ENCODE measurements around the gene ATP6V0A1.
"Not testable (repeated sequence)": the region's sequence is repeated elsewhere in the genome, so short reads cannot be mapped to it uniquely, and the experiment has no call there.

ATP6V0A1 gene

DNA sequence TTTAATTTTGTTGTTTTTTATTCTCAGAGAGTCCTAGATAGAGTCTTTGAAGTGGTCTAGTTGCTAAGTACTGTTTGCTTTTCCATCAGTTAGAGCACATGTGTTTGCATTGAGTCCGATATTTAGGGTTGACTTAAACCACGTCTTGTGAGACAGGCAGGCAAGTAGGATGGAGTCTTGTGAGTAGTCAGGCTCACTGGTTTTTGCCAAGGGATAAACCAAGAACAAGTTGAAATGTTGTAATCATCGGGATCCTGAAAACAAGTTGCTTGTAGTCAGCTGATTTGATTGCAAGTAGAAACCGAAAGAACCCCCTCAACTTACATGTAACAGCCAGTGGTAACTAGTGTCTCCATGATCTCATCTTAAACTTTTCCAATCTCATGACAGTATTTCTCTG is 17.2 kb downstream of the ATP6V0A1 start:
- DNase-seq (ENCODE audit: low read depth in 2 of 2, low spot score in 1 of 2): no peak

DNA sequence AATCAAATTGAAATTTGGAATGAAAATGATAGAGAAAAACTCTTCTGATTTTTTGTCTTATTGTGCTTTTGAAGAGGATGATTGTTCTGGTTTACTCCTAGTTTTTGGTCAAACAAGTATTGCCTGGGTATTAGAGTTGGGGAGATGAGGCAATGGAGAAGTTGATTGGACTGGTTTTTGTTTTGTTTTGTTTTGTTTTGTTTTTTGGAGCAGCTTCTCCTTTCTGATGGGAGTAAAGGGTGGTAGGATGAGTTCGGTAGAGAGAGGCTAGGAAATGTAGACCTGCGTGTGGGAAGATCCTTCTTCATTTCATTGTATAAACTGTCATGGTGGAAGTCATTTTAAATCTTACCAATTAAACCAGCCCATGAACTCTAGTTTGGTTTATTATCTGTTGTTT is 17.7 kb downstream of the ATP6V0A1 start:
- no peak for DNase-seq (ENCODE audit: low read depth in 2 of 2, low spot score in 1 of 2)

DNA sequence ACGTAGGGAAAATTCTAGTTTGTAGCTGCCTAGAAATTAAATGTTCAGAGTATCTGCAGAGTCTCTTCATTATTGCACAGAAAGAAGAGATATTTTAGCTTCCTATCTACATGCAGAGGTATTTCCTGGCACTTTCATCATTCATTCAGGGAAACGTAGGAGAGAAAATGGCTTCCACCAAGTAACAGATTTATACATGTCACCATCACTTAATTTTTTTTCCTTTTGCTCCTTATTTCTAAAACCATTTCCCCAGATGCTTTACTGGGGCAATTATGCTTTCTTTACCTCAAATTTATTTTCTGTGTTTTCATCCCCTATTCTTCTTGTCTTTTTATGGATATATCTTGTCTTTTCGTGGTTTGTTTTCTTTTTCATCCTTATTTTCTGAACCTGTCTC is 18.5 kb downstream of the ATP6V0A1 start:
- DNase-seq (ENCODE audit: low read depth in 2 of 2, low spot score in 1 of 2): no peak

DNA sequence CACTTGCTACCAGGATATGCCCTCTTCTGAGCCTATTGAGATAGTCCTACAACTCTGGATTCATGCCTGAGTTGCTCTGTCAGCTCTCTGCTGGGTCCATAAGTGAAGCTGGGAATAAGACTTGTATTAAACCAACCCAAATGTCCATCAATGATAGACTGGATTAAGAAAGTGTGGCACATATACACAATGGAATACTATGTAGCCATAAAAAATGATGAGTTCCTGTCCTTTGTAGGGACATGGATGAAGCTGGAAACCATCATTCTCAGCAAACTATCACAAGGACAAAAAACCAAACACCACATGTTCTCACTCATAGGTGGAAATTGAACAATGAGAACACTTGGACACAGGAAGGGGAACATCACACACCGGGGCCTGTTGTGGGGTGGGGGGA is 19.1 kb downstream of the ATP6V0A1 start:
- DNase-seq (ENCODE audit: low read depth in 2 of 2, low spot score in 1 of 2): not testable (repeated sequence)

DNA sequence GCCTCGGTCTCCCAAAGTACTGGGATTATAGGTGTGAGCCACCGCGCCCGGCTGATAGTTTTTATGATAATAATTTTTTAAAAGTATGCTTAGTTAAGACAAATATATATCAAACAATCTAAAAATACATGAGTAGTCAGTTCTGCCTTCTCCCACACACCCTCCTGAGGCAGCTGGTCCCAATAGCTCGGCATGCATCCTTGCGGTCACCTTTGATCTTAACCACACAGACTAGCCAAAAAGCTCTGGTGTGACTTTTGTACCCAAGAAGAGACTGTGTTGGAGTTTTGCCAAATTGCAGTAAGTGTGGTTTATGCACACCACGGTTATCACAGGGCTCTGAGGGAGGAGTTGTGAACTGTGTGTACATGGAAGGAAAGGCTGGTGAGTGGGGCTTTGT is 25.6 kb downstream of the ATP6V0A1 start:
- peak; percentile 23 to 54 for DNase-seq (ENCODE audit: low read depth in 2 of 2, low spot score in 1 of 2)

DNA sequence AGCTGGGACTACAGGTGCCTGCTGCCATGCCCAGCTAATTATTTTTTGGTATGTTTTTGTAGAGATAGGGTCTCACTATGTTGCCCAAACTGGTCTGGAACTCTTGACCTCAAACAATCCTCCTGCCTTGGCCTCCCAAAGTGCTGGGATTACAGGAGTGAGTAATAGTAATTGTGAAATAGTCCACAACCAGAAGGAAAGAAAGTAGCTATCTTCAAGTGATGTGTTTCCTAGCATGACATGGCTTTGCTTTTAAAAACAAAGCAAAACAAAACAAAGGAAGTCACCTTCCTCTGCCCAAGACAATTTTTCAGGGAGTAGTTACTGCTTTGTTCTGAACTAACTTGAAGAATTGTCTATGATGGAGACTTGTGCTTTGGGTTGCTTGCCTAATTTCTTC is 27.0 kb downstream of the ATP6V0A1 start:
- no peak for DNase-seq (ENCODE audit: low read depth in 2 of 2, low spot score in 1 of 2)

DNA sequence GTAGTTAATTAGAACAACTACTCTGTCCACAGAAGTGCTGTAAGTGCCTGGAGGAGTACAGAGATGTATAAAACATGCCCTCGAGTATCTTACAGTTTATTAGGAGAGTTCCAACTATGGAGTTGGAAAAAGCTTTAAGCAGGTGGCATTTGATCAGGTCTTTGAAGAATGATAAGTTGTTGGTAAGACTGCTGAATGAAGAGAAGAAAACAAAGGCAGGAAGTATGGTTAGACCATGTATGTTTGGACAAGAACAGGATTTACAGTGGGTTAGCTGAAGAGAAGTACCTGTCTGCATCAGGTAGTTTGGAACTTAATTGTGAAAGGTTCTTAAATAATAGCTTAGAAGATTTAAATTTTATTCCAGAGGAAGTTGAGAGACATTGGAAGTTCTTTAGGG is 29.4 kb downstream of the ATP6V0A1 start:
- no peak for DNase-seq (ENCODE audit: low read depth in 2 of 2, low spot score in 1 of 2)

DNA sequence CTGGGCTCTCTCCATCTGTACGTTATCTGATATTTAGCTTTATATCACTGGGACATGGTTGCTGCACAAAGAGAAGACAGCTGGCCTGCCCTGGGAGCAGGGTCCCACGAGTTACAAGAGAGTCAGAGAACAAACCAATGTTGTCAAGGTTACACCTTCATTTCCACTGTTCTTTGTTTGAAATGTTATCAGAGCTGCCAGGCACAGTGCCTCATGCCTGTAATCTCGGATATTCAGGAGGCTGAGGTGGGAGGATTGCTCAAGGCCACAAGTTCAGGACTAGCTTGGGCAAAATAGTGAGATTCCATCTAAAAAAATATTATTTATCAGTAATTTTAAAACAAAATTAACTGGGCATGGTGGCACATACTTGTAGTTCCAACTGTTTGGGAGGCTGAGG is 34.6 kb downstream of the ATP6V0A1 start:
- DNase-seq (ENCODE audit: low read depth in 2 of 2, low spot score in 1 of 2): no peak

DNA sequence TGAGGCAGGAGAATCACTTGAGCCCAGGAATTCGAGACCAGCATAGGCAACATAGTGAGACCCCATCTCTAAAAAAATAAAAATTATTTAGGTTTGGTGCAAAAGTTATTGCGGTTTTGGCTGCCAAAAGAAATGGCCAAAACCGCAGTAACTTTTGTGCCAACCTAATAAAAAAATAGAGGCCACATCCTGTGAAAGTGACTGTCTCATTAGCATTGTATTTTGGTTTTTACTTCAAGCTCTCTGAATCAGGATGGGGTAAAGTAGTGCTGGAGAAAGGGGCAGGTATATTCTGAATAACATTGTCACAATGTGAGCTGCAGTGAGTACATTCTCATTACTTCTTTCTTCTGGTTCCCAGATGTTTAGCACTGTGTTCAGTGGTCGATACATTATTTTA is 36.0 kb downstream of the ATP6V0A1 start:
- DNase-seq (ENCODE audit: low read depth in 2 of 2, low spot score in 1 of 2): no peak

DNA sequence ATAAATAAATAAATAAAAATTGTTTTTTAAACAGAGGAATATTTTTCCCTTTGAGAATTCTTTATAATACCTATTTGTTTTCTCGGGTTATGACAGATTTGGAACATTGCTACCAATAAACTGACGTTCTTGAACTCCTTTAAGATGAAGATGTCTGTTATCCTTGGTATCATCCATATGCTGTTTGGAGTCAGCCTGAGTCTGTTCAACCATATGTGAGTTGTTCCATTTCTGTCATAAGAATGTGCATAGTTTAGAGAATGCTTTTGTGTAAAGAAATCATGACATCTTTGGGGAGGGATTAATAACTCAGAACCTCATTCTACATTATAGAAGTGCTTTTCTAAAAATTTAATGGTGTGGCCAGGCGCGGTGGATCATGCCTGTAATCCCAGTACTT is 40.1 kb downstream of the ATP6V0A1 start:
- no peak for DNase-seq (ENCODE audit: low read depth in 2 of 2, low spot score in 1 of 2)

DNA sequence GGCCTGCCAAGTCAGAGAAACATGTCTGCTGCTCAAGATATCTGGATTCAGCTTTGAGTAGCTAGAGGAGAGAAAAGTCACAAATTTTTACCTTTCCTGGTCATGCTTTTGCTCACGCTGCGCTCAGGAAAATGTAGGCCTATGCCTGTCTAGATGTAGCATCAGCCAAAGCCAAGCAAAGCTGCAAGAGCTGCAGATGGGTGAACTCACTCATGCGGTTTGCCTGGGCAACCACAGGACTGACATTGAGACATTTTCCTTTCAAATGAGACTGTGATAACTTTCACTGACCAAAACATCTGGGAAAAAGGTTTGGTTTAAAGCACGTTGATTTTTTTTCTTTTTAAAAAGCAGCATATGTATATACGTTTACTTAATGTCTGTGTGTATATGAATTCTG is 43.4 kb downstream of the ATP6V0A1 start:
- DNase-seq (ENCODE audit: low read depth in 2 of 2, low spot score in 1 of 2): no peak

DNA sequence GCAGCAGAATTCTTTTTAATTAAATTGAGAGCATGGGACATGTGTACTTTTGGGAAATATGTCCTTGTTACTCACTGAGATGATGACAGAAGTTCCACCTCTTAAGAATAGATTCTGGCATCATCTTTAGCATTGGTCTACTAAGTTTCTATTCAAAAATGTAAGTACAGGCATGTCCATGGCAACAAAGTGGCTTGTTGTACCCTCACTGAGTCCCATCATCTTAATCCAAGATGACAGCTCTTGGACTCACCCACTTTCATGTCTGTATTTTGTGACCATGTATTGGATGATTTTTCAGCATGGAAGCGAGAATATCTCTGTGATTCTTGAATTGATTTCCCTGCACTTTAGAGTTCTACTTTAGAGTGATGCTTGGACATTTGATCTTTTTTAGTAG is 44.2 kb downstream of the ATP6V0A1 start:
- no peak for DNase-seq (ENCODE audit: low read depth in 2 of 2, low spot score in 1 of 2)

DNA sequence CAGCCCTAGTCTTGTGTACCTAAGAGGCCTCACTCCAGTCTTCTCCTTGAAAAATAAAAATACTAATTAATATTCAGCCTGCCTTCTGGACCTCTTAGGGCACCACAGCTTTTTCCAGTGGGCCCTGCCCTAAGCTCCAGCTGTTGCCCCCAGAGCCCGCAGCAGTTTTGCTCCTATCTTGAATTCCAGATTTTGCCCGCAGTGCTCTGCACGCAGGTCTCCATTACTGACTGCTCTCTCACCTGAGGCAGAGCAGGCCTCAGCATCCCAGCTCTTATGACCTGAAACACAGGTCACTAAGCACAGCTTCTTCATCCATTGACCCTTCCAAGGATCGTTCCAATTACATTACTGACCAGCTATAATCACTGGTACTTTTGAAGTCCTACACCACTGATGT is 49.0 kb downstream of the ATP6V0A1 start:
- DNase-seq (ENCODE audit: low read depth in 2 of 2, low spot score in 1 of 2): no peak

DNA sequence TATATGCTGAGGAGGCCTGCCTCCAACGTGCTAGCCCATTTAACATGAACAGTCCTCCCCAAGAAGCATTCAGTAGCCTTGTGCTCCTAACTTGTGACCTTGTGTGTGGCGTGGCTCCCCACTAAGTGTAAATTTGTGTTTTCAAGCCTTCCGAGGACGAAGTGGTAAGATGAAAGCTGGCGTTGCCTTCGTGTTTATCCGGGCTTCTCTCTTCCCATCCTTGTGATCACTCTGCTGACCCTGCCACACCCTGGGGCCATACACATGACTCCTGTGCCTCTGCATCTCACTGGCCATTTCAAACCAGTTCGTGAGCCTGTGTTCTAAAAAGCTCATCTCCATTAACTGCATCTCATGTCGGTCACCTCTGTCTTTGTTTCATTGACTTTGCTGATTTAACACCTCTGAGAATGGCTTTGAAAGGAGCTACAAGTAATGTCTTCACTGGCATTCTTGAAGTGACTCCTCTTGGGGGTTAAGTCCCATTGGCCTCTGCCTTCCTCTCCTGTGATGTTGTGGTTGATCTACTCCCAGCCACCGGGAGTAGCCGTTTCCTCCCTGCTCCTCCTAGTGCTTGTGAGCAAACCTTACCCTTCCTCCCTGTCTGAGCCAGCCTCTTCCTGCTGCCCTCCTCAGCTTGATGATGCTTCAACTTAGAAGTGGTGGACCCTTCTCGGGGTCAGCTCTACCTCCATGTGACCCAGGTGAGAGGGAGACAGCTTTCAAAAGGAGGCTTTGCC is 49.9 kb downstream of the ATP6V0A1 start:
- DNase-seq (ENCODE audit: low read depth in 2 of 2, low spot score in 1 of 2): no peak

DNA sequence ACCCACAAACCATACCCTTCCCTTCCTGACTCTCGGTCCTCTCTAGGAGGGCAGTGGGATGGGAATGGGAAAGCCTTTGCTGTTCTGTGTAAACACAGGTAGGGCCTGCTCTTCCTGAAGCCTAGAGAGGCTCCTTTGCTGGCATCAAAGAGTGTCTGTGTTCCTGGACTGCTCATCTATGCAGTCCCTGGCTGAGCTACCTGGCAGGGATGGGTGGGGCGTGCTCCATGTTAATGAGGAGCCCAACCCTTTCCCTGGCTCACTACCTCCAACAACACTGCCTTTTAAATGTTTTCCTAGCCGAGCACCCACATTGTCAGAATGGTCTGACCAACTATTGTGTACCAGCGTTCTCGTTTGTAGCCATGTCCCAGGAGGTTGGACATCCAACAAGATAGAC is 50.7 kb downstream of the ATP6V0A1 start:
- no peak for DNase-seq (ENCODE audit: low read depth in 2 of 2, low spot score in 1 of 2)

DNA sequence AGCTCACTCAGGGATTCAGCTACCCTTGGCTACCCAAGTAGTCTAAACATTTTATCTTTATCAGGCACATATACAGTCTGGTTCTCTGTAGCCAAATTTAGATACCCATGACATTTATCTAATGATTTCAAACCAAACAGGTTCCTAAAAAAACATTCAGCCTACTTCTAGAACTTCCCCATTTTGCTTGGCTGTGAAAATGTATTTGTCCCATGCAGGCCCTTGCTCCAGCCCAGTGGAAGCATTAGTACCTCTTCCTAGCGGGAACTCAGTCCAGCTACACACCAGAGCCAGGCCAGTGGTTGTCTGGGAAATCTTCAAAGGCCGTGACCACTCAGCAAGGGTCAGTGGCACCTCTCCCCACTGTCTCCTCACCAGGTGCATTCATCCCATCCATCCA is 51.2 kb downstream of the ATP6V0A1 start:
- DNase-seq (ENCODE audit: low read depth in 2 of 2, low spot score in 1 of 2): no peak

DNA sequence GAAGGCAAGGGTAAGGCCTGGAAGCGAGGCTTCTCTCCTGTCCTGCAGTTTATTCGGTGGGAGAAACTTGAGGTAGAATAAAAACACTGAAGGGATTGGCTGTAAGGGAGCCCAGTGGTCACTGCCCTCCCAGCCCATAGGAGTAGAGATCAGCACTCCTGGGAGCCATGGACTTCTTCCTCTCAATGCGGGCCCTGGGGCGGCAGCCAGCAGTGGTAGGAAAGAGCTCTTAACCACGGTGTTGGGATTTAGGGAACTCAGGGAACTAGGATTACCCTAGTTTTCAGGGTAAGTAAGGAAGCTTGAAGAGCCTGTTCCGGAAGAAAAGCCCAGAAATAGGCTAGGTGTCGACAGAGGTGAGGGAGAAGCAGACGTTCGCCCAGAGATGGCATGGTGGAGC is 53.6 kb downstream of the ATP6V0A1 start:
- no peak for DNase-seq (ENCODE audit: low read depth in 2 of 2, low spot score in 1 of 2)

DNA sequence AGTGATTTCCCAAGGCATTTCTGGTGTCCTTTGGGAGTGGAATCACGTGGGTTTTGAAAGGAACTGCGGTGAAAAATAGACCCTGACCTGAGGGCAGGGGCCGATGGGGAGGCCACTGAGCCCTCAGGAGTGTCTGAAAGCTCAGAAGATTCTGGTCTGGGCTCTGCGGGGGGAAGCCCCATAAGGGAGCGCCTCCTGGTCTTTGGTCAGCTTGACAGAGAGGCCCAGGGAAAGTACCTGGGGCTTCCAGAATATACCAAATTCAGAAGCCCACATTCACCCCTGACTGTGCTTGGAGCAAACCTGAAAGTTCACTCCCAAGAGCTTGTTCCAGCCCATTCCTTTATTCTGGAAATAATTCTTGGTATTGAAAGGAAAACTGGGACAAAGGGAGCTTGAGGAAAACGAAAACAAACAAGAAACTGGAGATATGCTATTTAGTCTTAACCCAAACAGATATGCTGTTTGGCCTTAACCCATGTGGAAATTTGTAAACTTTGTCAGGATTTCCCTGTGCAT is 54.1 kb downstream of the ATP6V0A1 start:
- no peak for DNase-seq (ENCODE audit: low read depth in 2 of 2, low spot score in 1 of 2)

DNA sequence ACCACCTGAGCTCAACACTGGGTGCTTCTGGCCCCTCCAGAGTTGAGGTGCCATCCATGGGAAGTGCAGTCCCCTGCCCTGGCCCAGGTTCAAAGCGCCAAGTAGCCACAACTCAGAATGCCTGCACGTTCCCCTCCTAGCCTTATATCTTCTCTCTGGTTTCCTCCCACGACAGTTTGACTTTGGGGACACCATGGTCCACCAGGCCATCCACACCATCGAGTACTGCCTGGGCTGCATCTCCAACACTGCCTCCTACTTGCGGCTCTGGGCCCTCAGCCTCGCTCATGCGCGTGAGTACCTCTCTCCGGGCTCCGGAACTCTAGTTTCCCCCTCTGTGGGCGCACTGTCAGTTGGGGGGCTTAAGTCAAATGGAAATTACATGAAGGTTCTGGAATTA is 55.0 kb downstream of the ATP6V0A1 start:
- no peak for DNase-seq (ENCODE audit: low read depth in 2 of 2, low spot score in 1 of 2)

DNA sequence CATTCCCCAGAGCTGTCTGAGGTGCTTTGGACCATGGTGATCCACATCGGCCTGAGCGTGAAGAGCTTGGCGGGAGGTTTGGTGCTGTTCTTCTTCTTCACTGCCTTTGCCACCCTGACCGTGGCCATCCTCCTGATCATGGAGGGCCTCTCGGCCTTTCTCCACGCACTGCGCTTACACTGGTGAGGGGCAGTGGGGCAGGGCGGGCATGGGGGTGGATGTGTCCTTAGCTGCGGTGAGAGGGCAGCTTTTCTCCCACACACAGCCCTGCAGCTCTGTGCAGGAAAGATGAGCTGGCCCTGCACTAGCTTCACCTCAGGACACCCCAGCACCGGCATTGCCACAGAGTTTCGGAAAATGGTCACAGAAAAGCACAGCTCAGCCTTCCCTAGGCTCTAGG is 55.6 kb downstream of the ATP6V0A1 start:
- no peak for DNase-seq (ENCODE audit: low read depth in 2 of 2, low spot score in 1 of 2)

DNA sequence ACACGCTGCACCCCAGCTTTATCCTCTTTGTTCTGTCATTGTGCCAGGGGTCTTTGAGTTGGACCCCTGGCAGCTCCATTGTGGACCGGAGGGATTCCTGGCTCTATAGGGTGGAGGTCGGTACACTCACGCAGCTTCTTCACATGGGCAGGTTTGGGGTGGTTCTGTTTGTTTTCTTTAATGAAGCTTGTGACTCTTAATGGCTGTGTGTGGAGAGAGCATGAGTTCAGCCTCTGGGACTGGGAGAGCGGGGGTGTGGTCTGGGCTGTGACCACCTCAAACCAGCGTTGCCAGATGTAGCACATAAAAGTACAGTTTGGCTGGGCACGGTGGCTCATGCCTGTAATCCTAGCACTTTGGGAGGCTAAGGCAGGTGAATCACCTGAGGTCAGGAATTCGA is 56.2 kb downstream of the ATP6V0A1 start:
- no peak for DNase-seq (ENCODE audit: low read depth in 2 of 2, low spot score in 1 of 2)

DNA sequence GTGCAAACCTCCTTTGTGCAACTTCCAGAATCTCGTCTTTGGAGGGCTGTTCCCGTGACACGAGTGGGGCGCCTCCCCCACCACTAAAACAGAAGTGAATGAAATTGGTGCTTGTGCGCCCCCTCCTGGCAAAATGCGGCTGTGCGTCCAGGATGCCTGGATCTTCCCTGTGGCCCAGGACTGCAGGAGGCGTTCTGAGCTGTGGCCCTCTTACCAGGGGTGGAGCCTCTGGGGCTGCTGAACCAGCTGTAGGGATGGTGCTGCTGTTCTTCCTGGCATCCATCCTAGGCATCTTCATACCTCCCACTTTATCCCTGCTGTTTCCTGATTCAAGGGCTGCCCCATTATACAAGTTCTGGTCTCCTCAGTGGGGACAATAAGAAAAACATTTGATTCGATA is 58.8 kb downstream of the ATP6V0A1 start:
- peak; percentile 60 to 80 for DNase-seq (ENCODE audit: low read depth in 2 of 2, low spot score in 1 of 2)

DNA sequence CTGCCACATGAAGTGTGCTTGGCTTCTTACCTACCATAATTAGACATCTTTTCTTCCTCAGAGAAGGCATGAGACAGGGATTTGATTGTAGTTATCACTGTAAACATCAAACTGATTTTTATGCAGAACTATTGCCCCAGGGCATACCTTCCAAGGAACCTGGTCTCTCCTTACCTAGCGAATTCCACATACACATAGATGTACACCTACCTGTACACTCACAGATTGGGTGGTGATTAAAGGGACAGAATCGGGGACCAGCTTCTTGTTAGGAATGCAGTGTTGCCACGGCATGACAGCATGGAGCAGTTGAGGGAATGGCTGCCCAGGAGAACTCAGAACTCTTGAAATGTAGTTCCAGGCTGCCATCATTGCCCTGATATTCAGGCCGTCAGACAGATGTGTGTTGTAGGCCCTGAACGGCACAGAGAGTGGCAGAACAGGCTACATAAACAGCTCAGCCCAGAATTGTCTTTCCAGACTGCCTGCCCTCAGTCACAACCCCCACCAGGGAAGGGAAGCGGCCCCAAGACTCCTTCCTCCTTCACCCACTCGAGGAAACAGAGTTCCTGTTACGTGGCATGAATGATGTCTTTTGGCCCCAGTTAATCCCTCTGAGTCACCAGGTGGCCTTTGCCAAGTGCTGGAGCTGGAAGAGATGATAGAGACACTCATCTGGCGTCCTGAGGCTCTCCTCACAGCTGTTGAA is 59.5 kb downstream of the ATP6V0A1 start:
- no peak for DNase-seq (ENCODE audit: low read depth in 2 of 2, low spot score in 1 of 2)
